NB4 (cell line): Measurements from ENCODE around the gene CTNNAL1.

Source experiments
- DNase-seq: peaks from one replicate; pipeline ENCODE4 v3.0.0; 2010; ENCODE audit warnings: low read depth
- H3K4me3 ChIP-seq: one replicate; pipeline ENCODE4 v1.5.1; 2011; ENCODE audit warnings: mild to moderate bottlenecking, low read depth, low read length, moderate library complexity
- MYC ChIP-seq: IDR thresholded peaks from 2 replicates; pipeline ENCODE4 v1.6.1; 2011; ENCODE audit warnings: low read depth, low read length
- POLR2A ChIP-seq: IDR thresholded peaks from 2 replicates; pipeline ENCODE4 v1.6.1; 2011; ENCODE audit warnings: mild to moderate bottlenecking; ENCODE audit not compliant: insufficient read length; ENCODE audit errors: extremely low read depth
- TF ChIP-seq, protein P1 (sequence below): IDR thresholded peaks from one replicate; pipeline ENCODE4 v1.5.1; 2012; ENCODE audit warnings: low read depth, low read length
- TF ChIP-seq, protein P2 (sequence below): IDR thresholded peaks from 2 replicates; pipeline ENCODE4 v1.6.1; 2011; ENCODE audit warnings: low read depth, low read length

The CTNNAL1 gene

DNA sequence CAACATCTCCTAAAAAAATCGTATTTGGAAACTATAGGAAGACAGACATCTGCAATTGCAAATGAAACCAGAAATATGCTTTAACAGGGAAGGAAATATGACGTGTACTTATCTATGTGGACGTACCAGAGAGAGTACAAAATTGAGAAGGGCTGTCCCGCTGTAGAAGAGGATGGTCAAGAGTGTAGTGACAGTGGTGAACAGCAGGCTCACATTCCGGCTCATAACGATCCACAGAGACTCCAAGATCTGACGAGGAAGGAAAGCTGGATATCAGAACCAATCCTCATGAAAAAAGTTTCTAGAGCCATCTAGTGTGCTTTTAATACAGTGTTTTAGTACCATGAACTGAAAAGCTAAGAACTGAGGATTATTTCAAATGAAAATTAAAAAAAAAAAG is 37.1 kb upstream of the CTNNAL1 start:
- DNase-seq: no peak
- no peak overlapping the region for H3K4me3 ChIP-seq
- TF ChIP-seq, protein P1, sequence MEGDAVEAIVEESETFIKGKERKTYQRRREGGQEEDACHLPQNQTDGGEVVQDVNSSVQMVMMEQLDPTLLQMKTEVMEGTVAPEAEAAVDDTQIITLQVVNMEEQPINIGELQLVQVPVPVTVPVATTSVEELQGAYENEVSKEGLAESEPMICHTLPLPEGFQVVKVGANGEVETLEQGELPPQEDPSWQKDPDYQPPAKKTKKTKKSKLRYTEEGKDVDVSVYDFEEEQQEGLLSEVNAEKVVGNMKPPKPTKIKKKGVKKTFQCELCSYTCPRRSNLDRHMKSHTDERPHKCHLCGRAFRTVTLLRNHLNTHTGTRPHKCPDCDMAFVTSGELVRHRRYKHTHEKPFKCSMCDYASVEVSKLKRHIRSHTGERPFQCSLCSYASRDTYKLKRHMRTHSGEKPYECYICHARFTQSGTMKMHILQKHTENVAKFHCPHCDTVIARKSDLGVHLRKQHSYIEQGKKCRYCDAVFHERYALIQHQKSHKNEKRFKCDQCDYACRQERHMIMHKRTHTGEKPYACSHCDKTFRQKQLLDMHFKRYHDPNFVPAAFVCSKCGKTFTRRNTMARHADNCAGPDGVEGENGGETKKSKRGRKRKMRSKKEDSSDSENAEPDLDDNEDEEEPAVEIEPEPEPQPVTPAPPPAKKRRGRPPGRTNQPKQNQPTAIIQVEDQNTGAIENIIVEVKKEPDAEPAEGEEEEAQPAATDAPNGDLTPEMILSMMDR: no peak
- TF ChIP-seq POLR2A: no peak

DNA sequence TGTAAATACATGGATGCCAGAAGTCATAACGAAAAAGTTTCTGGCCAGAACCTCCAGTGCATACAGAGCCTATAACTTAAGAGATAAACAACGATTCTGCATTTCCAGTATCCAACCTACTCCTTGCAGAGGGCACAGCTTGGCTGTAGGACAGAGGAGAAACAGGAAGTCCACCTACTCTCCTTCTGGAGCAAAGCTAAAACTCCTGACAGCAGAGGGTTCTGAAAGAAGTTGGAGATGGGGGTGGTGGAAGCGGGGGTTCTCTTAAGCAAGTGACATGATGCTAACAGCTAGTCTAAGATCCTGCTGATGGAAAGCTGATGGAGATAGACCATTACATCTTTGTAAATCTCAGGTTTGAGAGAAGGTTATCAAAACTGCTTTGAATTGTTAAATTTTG is 35.5 kb upstream of the CTNNAL1 start:
- no peak for DNase-seq
- no peak overlapping the region for H3K4me3 ChIP-seq
- TF ChIP-seq POLR2A (no peak), MYC (no peak)
- TF ChIP-seq, protein P2, sequence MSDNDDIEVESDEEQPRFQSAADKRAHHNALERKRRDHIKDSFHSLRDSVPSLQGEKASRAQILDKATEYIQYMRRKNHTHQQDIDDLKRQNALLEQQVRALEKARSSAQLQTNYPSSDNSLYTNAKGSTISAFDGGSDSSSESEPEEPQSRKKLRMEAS: no peak
- TF ChIP-seq, protein P1: no peak

DNA sequence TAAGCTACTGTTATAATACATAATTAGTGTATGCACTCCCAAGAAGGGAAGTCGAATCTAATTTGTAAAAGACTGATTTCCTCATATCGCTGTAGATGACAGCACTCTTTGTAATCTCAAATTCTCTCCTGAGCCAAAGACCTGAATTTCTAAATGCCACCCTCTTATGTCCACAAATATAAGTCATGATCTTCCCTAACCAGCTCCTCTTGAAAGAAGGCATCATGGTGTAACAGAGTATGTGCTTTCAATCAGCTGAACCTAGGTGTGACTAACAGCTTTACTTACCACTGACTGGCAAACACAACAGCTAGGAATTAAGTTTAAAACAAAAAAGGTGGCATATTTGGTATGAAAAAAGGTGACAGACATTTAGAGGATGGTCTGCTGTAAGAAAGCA is 34.0 kb upstream of the CTNNAL1 start:
- H3K4me3 ChIP-seq: no peak overlapping the region
- DNase-seq: no peak
- TF ChIP-seq MYC: no peak

DNA sequence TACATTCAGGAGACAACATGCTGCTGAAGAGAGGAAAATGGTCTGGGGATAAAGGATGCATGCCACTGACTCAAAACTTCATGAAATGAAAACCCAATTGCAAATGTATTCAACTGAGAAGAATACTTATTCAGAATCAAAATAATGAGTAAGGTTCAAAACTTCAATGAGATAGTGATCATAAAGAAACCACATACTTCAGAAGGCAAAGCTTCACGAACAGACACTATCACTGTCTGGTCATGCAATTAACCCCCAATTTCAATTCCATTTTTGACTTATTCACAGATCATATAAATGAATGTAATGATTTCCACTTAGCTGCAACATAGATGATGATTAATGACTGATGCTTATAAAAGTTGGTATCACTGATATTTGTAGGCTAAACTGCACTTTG is 33.0 kb upstream of the CTNNAL1 start:
- H3K4me3 ChIP-seq: no peak overlapping the region
- DNase-seq: no peak
- no peak for TF ChIP-seq POLR2A
- TF ChIP-seq MYC: no peak
- TF ChIP-seq, protein P1: no peak
- TF ChIP-seq, protein P2: no peak

DNA sequence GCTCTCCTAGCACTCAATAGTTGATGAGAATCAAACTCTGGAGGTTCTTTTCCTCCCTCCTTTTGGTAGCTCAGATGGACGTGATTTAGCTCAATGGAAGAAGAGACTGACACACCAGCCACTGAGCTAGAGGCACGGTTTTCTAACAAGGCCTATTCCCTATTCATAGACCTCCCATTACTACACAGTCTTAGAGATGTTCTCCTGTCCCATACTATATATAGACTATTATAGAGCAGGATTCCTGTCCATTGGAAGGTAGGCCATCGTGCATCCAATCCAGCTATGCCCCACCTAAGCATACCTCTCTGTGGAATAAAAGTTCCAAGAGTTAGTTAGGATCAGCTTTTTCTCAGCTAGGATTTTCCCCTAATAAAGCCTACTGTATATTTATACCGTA is 30.3 kb upstream of the CTNNAL1 start:
- TF ChIP-seq, protein P1: no peak
- TF ChIP-seq MYC (no peak), POLR2A (no peak)
- TF ChIP-seq, protein P2: no peak
- no peak overlapping the region for H3K4me3 ChIP-seq
- no peak for DNase-seq

DNA sequence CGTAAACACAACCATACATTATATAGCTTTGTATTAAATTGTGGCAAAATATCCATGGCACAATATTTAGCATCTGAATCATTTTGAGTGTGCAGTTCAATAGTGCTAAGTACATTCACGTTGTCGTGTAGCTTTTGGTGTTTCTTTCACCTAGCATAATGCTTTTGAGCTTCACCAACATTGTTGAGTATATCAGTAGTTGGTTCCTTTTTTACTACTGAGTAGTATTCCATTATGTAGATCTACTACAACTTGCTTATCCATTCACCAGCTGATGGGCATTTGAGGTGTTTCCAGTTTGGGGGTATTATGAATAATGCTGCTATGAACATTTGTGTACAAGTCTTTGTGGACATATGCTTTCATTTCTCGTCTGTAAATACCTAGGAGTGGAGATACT is 27.3 kb upstream of the CTNNAL1 start:
- no peak overlapping the region for H3K4me3 ChIP-seq
- no peak for DNase-seq
- TF ChIP-seq, protein P1: no peak
- TF ChIP-seq MYC (no peak), POLR2A (no peak)
- TF ChIP-seq, protein P2: no peak

DNA sequence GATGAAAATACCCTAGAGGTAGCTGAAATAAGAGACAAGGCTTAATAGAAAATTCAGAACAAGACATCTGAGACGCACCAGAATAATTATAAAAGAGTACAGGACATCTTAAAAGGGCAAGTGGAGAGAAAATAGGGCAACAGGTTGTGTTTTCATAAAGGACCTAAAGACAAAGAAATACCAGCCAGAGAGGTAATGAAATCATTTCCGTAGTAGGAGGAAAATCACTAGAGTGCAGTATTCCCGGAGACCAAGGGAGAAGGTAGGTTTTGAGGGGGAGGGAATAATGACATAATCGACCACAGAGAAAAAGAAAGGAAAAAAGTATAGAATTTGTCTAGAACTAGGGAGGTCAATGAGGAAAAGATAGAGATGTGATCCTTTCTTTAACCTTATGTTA is 26.2 kb upstream of the CTNNAL1 start:
- no peak for DNase-seq
- TF ChIP-seq POLR2A (no peak), MYC (no peak)
- TF ChIP-seq, protein P2: no peak
- TF ChIP-seq, protein P1: no peak
- H3K4me3 ChIP-seq: no peak overlapping the region
